Epidermal melanocyte (primary cell): Measurements from ENCODE around the gene ATP8A1.

ENCODE experiments used
- DNase-seq: peaks from one replicate; pipeline ENCODE4 v3.0.0; 2011; ENCODE audit warnings: low spot score; ENCODE audit not compliant: insufficient read length

The ATP8A1 gene

GRCh38 chr4:42417550-42417949, 239.4 kb downstream of the ATP8A1 start:
- no peak for DNase-seq

DNA sequence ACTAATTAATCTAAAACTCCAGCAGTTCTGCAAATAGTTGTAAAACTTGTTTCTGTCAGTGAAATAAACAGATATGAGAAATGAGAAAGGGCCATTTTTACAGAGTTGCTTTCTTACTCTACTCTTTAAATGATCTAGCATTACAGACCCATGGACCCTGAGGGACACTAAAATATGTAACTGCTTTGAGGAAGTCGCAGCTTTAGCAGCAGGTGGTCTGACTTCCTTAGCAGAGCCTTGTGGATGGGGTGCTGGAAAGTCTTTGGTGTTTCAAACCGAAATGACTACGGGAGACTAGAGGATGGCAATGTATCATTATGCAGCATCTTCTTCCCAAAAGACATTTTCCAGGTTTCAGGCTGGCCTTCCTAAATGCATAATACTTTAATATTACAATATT, 240.9 kb downstream of the ATP8A1 start:
- no peak for DNase-seq

- DNase-seq = no peak
Measured at GRCh38 chr4:42415281-42415680, 241.6 kb downstream of the ATP8A1 start.

- DNase-seq = no peak
Measured at GRCh38 chr4:42412251-42412650, 244.7 kb downstream of the ATP8A1 start.

DNA sequence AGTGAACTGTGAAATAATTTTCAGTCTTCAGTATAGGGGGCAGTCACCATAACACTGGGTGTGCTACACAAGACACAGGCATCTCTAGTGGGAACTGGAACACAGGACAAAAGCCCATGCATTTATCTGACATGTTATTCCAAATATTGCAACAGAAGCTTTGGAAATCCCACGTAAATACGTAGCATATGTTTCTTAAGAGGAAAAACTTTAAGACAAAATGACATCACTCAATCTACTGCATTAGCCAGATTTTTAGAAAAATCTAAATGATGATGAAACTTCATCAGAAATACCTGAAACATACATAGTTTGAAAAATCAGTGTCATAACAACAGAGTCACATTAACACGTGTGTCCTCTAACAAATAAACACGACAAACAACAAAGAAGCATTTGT, 245.1 kb downstream of the ATP8A1 start:
- DNase-seq = no peak

GRCh38 chr4:42410446-42410845, 246.5 kb downstream of the ATP8A1 start:
- no peak for DNase-seq

DNA sequence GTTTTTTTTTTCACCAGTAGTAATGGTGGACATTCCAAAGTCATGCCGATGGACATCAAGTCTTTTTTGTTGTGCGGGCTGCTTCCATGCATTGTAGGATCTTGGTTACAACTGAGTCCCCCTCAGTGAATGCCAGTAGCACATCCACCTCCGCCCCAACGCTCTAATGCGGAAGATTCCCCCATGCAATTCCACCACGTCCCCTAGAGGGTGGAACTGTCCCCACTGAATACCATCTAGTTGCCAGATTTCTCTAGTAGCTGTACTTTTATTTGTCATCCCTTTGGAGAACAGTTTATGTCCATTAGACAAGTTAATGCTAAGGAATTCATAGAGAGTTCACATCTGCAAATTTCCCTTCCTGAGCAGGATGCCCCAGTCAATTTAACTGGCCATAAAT, 252.9 kb downstream of the ATP8A1 start:
- DNase-seq = no peak

GRCh38 chr4:42401171-42401570, 255.7 kb downstream of the ATP8A1 start:
- DNase-seq = no peak

DNA sequence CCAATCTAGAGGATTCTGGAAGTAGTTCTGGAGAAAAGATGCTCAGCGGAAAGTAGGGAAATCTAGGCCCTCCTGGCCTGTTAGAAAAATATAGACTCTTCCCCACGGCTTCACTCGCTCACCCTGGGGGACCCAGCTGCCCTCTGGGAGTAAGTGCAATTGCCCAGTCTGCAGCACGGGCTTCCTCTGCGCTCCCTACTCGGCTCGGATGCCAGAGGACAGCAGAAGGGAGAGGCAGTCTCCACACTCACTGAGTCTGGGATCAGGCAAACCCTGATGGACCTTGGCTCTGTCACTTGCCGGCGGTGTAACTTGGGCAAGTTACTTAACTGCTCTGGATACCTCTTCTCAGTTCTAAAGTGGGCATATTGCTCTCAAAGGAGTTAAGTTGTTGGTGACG, 257.5 kb downstream of the ATP8A1 start:
- no peak for DNase-seq

- DNase-seq = no peak
Measured at GRCh38 chr4:42398871-42399331, 258.0 kb downstream of the ATP8A1 start.

GRCh38 chr4:42398171-42398870, 258.6 kb downstream of the ATP8A1 start:
- no peak for DNase-seq

- DNase-seq = no peak
Measured at GRCh38 chr4:42397635-42398170, 259.2 kb downstream of the ATP8A1 start.

DNA sequence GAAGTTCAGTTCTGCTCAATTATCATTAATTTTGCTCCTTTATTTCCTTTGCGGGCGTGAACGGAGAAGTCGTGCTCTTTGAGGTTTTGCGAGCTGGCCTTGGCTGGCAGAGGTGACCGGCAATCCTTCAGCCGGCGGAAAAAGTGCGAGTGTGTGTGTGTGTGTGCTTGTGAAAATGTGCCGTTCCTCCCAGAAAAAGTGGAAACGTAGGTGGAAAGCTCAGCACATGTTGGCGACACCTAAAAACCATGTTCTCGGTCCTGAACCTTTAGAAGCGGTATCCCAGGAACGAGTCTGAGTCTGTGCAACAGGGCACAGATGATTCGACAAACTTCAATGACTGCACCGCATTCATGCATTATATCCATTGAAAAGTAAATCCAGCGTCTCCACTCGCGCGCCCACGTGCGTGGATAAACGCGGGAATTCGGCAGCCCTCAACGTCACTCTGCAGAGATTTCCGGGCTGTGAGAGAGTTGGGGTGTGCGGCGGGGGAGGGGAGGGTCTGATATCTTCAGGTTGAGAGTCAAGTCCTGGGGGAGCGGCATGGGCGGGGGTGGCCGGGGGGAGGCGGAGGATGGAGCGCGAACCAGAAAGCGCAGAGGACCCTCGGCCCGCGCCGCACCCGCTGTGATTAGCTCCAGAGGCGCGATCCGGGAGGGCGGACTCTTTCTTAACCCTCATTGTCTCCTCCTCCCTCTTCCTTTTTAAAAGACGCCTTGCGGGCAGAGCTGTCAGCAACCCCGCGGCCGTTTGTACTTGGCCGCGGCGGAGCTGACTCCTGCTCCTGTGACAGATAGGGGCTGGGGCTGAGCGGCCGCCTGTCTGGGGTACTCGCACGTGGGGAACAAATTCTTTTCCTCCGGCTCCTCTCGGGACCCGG, 259.9 kb downstream of the ATP8A1 start, which contains the start of gene SHISA3:
TSS of gene SHISA3 (plus strand) at position 737 of the 883 bp plus-strand sequence. CDS start 569 bp downstream, outside the sequence.
- DNase-seq = no peak

- DNase-seq = no peak
Measured at GRCh38 chr4:42396361-42396751, 260.5 kb downstream of the ATP8A1 start.

GRCh38 chr4:42395595-42395994, 261.3 kb downstream of the ATP8A1 start:
- DNase-seq = no peak

- no peak for DNase-seq
Measured at GRCh38 chr4:42392436-42392835, 264.5 kb downstream of the ATP8A1 start.

- no peak for DNase-seq
Measured at GRCh38 chr4:42391981-42392380, 264.9 kb downstream of the ATP8A1 start.

GRCh38 chr4:42391355-42391664, 265.6 kb downstream of the ATP8A1 start:
- no peak for DNase-seq

DNA sequence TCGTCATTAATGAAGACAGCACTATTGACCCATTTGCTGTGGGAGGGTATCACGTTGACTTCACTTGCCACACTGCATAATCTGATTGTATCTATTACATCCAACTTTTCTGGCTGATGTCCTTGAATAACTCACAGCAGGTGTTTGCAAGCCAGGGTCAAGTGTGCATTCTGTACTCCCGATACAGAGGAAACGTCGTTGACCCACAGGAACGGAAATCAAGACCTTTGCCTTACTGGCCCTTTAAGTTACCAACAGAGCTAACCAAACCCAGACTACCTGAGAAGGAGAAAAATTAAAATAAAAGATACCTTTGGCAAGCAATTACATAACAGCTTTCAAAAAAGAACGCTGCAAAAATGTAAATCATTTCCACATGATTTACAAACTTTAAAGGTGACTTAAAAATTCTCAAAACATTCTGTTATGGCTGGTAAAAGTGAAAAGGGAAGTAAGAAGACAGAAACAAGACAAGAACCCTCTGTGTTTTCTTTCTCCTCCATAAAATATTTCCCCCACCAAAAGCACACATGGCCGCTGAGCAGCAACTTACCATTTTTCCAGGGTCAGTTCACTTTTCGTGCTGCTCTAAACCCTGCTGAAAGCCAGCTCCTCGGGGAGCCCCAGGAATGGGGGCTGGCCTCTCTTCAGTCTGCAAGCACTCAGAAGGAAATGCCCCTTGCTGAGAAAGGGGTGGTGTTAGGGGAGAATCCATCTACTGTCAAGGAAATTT, 266.1 kb downstream of the ATP8A1 start:
- DNase-seq = no peak

DNA sequence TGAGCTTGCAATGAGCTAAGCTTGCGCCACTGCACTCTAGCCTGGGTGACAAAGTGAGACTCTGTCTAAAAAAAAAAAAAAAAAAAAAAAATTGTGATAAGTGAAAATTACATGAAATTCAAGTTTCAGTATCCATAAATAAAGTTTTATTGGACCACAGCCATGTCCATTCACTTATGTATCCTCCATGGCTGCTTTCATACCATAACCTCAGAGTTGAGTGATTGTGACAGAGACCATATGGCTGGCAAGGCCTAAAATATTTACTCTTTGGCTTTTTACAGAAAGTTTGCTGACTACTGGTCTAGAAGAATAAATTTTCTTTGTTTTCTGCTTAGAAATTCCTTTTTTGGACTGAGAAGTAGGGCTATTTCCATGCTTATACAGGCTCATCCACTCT, 271.4 kb downstream of the ATP8A1 start:
- no peak for DNase-seq

GRCh38 chr4:42381666-42382065, 275.2 kb downstream of the ATP8A1 start:
- no peak for DNase-seq

- DNase-seq = no peak
Measured at GRCh38 chr4:42377497-42377896, 279.4 kb downstream of the ATP8A1 start.
